Hepatocyte (in vitro differentiated cells): ENCODE measurements around the gene PAXIP1. TPM values are rescaled to one million over a fixed set of nuclear protein-coding genes. Genes with fewer than 3 reads are reported as not detected.

Experiments
- DNase-seq: peaks from one replicate; pipeline ENCODE4 v3.0.0-alpha.2; 2016; ENCODE audit warnings: low spot score
- H2AFZ ChIP-seq: fragments of 200-600 bp; sonication (generic); 2 replicates; pipeline ENCODE4 v1.6.0; 2016; ENCODE audit warnings: antibody characterized with exemption, mild to moderate bottlenecking
- H3K27ac ChIP-seq: fragments of 200-600 bp; sonication (generic); 2 replicates; pipeline ENCODE4 v1.5.1; 2016; ENCODE audit warnings: mild to moderate bottlenecking
- H3K27me3 ChIP-seq: fragments of 200-600 bp; sonication (generic); 2 replicates; pipeline ENCODE4 v1.6.1; 2016
- H3K36me3 ChIP-seq: fragments of 200-600 bp; sonication (generic); replicated peaks from 2 replicates; pipeline ENCODE4 v1.5.1; 2016; ENCODE audit warnings: low read depth; ENCODE audit not compliant: insufficient read depth
- H3K4me1 ChIP-seq: fragments of 200-600 bp; sonication (generic); 2 replicates; pipeline ENCODE4 v1.5.1; 2016; ENCODE audit warnings: mild to moderate bottlenecking, moderate library complexity; ENCODE audit not compliant: insufficient read depth
- H3K4me2 ChIP-seq: fragments of 200-600 bp; sonication (generic); 2 replicates; pipeline ENCODE4 v1.6.0; 2016
- H3K4me3 ChIP-seq: fragments of 200-600 bp; sonication (generic); 2 replicates; pipeline ENCODE4 v1.5.1; 2016; ENCODE audit warnings: mild to moderate bottlenecking
- H3K79me2 ChIP-seq: fragments of 200-600 bp; sonication (generic); 2 replicates; pipeline ENCODE4 v1.6.0; 2017; ENCODE audit warnings: mild to moderate bottlenecking
- H3K9me2 ChIP-seq: fragments of 200-600 bp; sonication (generic); replicated peaks from 2 replicates; pipeline ENCODE4 v1.6.0; 2017; ENCODE audit warnings: mild to moderate bottlenecking; ENCODE audit not compliant: insufficient read depth
- H3K9me3 ChIP-seq: fragments of 200-600 bp; sonication (generic); 2 replicates; pipeline ENCODE4 v1.5.1; 2016; ENCODE audit warnings: low read depth, mild to moderate bottlenecking
- H4K20me1 ChIP-seq: fragments of 200-600 bp; sonication (generic); 2 replicates; pipeline ENCODE4 v1.6.0; 2016; ENCODE audit warnings: mild to moderate bottlenecking; ENCODE audit not compliant: insufficient read depth, poor library complexity, severe bottlenecking
- EZH2 ChIP-seq: fragments of 200-600 bp; sonication (generic); IDR thresholded peaks from 2 replicates; pipeline ENCODE4 v1.6.1; 2016; ENCODE audit warnings: antibody characterized with exemption, mild to moderate bottlenecking, borderline replicate concordance
- EZH2phosphoT487 ChIP-seq: fragments of 200-600 bp; sonication (generic); IDR thresholded peaks from one replicate; pipeline ENCODE4 v1.6.1; 2018; ENCODE audit warnings: antibody characterized with exemption, mild to moderate bottlenecking, low read depth, moderate library complexity; ENCODE audit not compliant: unreplicated experiment, severe bottlenecking
- WGBS: methylation state at CpG from one replicate; pipeline ENCODE4 v1.1.6; 2016; ENCODE audit warnings: low lambda C conversion rate; ENCODE audit errors: missing lambda C conversion rate; 5-methylcytosine and 5-hydroxymethylcytosine counted together
- polyA plus RNA-seq: library from polyadenylated mRNA; unstranded; fragments of >200 nt; fragmentation: Nextera tagmentation; extraction: Ambion mirVana; gene quantifications from 2 replicates; pipeline ENCODE4 v1.2.1, GENCODE V29; 2016
- total RNA-seq: library from RNA; depleted of rRNA; stranded (reverse); fragments of >200 nt; gene quantifications from 2 replicates; pipeline ENCODE4 v1.2.3, GENCODE V29; 2014
- TF ChIP-seq, protein P1 (sequence below): fragments of 200-600 bp; sonication (generic); IDR thresholded peaks from 2 replicates; pipeline ENCODE4 v1.5.1; 2016; ENCODE audit warnings: antibody characterized with exemption, mild to moderate bottlenecking; ENCODE audit not compliant: poor library complexity

PAXIP1 gene
- total and polyA plus RNA-seq, 2 experiments from 2014 or later = 4.5 to 12.2 TPM

DNA sequence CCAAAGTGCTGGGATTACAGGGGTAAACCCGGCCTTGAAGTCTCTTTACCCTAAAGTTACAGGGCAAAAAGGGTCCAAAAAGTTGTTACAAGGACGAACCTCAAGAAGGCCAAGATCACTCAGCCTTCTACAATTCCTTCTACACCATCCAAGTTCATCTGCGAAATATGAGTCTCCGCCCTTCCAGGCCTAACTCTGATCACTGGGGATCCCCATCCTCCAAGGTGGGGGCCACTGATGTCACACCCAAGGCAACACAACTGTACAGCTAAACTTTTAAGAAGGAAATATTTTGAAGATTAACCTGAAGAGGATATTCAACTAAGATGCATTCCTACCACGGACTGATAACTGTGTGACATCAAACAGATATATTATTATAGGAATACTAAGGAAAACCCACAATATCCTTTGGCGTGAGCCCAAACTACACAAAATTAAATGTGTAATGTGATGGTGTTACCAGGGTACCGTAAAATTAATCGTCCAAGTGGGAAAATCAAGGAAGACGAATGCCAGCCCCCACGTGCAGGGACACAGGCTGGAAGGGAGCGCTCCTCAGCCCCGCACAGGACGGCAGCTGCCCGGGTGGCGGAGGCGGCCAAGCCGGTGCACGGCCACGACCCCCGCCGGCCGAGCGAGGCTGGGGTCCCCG is 1.0 kb downstream of the PAXIP1 start:
- Histone ChIP-seq H3K9me2 (no peaks in the 10 kb centered on the region), H3K79me2 (peaks cover 53% of the 10 kb centered on the region), H3K27ac (peak overlapping the region; percentile 58), H3K27me3 (no peaks in the 10 kb centered on the region), H3K4me1 (peaks cover 10% of the 10 kb centered on the region), H2AFZ (peak overlapping the region; percentile 91), H4K20me1 (no peaks in the 10 kb centered on the region), H3K9me3 (no peaks in the 10 kb centered on the region), H3K4me2 (peak overlapping the region; percentile 85), H3K36me3 (no peaks in the 10 kb centered on the region), H3K4me3 (peak overlapping the region; percentile 86)
- WGBS = 19% methylated on average over 22 of the region's 24 CpGs
- DNase-seq = peak; percentile 22
- TF ChIP-seq, protein P1, sequence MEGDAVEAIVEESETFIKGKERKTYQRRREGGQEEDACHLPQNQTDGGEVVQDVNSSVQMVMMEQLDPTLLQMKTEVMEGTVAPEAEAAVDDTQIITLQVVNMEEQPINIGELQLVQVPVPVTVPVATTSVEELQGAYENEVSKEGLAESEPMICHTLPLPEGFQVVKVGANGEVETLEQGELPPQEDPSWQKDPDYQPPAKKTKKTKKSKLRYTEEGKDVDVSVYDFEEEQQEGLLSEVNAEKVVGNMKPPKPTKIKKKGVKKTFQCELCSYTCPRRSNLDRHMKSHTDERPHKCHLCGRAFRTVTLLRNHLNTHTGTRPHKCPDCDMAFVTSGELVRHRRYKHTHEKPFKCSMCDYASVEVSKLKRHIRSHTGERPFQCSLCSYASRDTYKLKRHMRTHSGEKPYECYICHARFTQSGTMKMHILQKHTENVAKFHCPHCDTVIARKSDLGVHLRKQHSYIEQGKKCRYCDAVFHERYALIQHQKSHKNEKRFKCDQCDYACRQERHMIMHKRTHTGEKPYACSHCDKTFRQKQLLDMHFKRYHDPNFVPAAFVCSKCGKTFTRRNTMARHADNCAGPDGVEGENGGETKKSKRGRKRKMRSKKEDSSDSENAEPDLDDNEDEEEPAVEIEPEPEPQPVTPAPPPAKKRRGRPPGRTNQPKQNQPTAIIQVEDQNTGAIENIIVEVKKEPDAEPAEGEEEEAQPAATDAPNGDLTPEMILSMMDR = no peak
- TF ChIP-seq EZH2phosphoT487 = no peak
- no peak for TF ChIP-seq EZH2

DNA sequence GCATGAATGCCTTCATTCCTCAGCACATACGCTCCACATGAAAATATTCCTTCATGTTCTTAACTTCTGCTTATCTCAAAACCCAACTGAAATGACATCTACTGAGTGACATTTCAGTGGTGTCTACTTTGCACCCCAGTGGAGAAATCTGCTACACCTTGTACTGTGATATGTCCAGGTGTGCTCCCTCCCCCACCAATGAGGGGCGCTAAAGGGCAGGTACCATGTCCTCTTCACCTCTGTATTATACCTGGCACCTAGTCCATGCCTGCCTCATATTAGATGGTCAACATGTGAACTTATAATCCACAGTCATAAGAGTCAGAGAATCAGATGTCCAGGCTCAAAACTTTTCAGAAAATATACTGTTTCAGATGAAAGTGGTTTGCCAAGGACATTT is 2.1 kb downstream of the PAXIP1 start:
- no peaks in the 10 kb centered on the region for H3K9me2 ChIP-seq
- WGBS = 95% methylated on average over 2 of the region's 2 CpGs
- TF ChIP-seq EZH2phosphoT487 (no peak), EZH2 (no peak)
- TF ChIP-seq, protein P1 = no peak
- peaks cover 48% of the 10 kb centered on the region for H3K79me2 ChIP-seq
- no peaks in the 10 kb centered on the region for H4K20me1 ChIP-seq
- no peaks in the 10 kb centered on the region for H3K36me3 ChIP-seq
- H3K4me1 ChIP-seq = peaks cover 10% of the 10 kb centered on the region
- DNase-seq = no peak
- H3K4me2 ChIP-seq = no peak overlapping the region
- H2AFZ ChIP-seq = no peak overlapping the region
- H3K9me3 ChIP-seq = no peaks in the 10 kb centered on the region
- H3K4me3 ChIP-seq = no peak overlapping the region
- H3K27me3 ChIP-seq = no peaks in the 10 kb centered on the region
- H3K27ac ChIP-seq = no peak overlapping the region

DNA sequence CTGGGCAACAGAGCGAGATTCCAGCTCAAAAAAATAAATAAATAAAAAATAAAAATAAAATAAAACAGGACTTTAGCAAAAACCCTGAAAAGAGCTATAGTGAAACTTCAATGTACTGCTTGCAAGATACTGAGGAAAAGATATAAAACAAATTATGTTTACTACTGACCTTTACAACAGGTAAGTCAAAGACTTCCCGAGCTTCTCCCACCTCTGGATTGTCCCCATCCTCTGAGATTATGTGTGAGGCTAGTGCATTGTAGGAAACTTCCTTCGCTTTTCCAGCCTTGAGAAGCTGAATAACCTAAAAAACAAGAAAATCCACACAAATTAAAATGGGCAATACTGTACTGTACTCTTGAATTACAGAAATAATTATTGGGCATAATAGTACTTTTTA is 4.4 kb downstream of the PAXIP1 start:
- H3K79me2 ChIP-seq = peaks cover 40% of the 10 kb centered on the region
- WGBS = 97% methylated on average over 3 of the region's 3 CpGs

More for the DNA sequence above, 4.4 kb downstream of the PAXIP1 start:
- Histone ChIP-seq H3K27me3 (no peaks in the 10 kb centered on the region), H2AFZ (no peak overlapping the region), H3K4me1 (no peaks in the 10 kb centered on the region), H4K20me1 (no peaks in the 10 kb centered on the region), H3K9me2 (no peaks in the 10 kb centered on the region), H3K27ac (no peak overlapping the region), H3K4me3 (no peak overlapping the region), H3K4me2 (no peak overlapping the region), H3K36me3 (no peaks in the 10 kb centered on the region), H3K9me3 (no peaks in the 10 kb centered on the region)
- TF ChIP-seq EZH2phosphoT487 (no peak), EZH2 (no peak)
- TF ChIP-seq, protein P1 = no peak
- DNase-seq = no peak
